Kidney (tissue), 14 donors: Measurements from ENCODE around the gene ABCB9. TPM values are rescaled to one million over a fixed set of nuclear protein-coding genes. Genes with fewer than 3 reads are reported as not detected.

Experiments used
- DNase-seq, 5 donors: peaks; one replicate each; pipeline ENCODE4 v3.0.0-alpha.2; 2013 to 2020
- FAIRE-seq: peaks from 2 replicates; lab custom pipeline; 2012; peaks lifted over from hg19 to GRCh38; lab: Jason Lieb, UNC
- H3K27ac ChIP-seq, 2 donors: one replicate each; pipeline ENCODE4 v1.7.0; 2013; ENCODE audit warnings: low read depth in 2 of 2, low read length in 2 of 2, inconsistent platforms in 1 of 2
- H3K27me3 ChIP-seq: one replicate; pipeline ENCODE4 v1.7.1; 2013; ENCODE audit warnings: low read length, inconsistent platforms; ENCODE audit not compliant: control insufficient read depth, insufficient read depth
- H3K36me3 ChIP-seq, 3 donors: one replicate each; pipeline versions ENCODE4 v1.7.0 to v1.7.1; 2013; ENCODE audit warnings: low read length in 3 of 3, control low read depth in 1 of 3, inconsistent platforms in 1 of 3; ENCODE audit not compliant: insufficient read depth in 3 of 3, control insufficient read depth in 2 of 3
- H3K4me1 ChIP-seq, 3 donors: one replicate each; pipeline versions ENCODE4 v1.7.0 to v1.7.1; 2013; ENCODE audit warnings: low read length in 3 of 3, inconsistent platforms in 1 of 3, low read depth in 1 of 3; ENCODE audit not compliant: control insufficient read depth in 2 of 3, insufficient read depth in 2 of 3
- H3K4me3 ChIP-seq, 3 donors: one replicate each; pipeline versions ENCODE4 v1.7.0 to v1.8.1; 2013; ENCODE audit warnings: low read length in 3 of 3, control low read depth in 1 of 3, inconsistent platforms in 1 of 3
- H3K9ac ChIP-seq, 3 donors: one replicate each; pipeline versions ENCODE4 v1.7.0 to v1.7.1; 2013; ENCODE audit warnings: low read length in 3 of 3, control low read depth in 1 of 3, inconsistent platforms in 1 of 3
- H3K9me3 ChIP-seq, 3 donors: one replicate each; pipeline versions ENCODE4 v1.7.0 to v1.7.1; 2013; ENCODE audit warnings: low read length in 3 of 3, control low read depth in 1 of 3, inconsistent platforms in 1 of 3; ENCODE audit not compliant: control insufficient read depth in 2 of 3, insufficient read depth in 1 of 3
- intact Hi-C: fragments of 100-400 bp; cut with DNase I; formaldehyde crosslinking; loops from one replicate; pipeline ENCODE4 v1.11.1; 2022
- polyA plus RNA-seq: library from polyadenylated mRNA; stranded (reverse); fragments of 350-450 nt; fragmentation: Illumina TruSeq; extraction: RNeasy Lipid Tissue Mini Kit (QIAGEN cat#74804); gene quantifications from one replicate; pipeline ENCODE4 v1.2.3, GENCODE V29; 2014; ENCODE audit warnings: low read depth, low replicate concordance; ENCODE audit not compliant: insufficient read depth
- total RNA-seq: library from RNA; stranded (reverse); fragmentation: NEBNext Ultra II Directional; extraction: Animal tissue kit (Norgen Biotek cat#: 25700); gene quantifications from one replicate; pipeline ENCODE4 v1.2.1, GENCODE V29; 2021
- TF ChIP-seq, protein P1 (sequence below): IDR thresholded peaks from 3 replicates; pipeline ENCODE4 v1.5.1; 2012; ENCODE audit warnings: mild to moderate bottlenecking, moderate library complexity, borderline replicate concordance; ENCODE audit not compliant: insufficient read depth; ENCODE audit errors: extremely low read depth
- donor health status: control.
- donor health status: control.
- donor health status: control.
- donor health status: control.
- donor health status: control.
- donor health status: DM: yes; HTN: yes; CAD: no.
- donor health status: Normal renal cell carcinoma (clear cell type).

ABCB9 gene
- total and polyA plus RNA-seq, 2 donors from 2014 or later: 4.6 to 7.6 TPM

DNA sequence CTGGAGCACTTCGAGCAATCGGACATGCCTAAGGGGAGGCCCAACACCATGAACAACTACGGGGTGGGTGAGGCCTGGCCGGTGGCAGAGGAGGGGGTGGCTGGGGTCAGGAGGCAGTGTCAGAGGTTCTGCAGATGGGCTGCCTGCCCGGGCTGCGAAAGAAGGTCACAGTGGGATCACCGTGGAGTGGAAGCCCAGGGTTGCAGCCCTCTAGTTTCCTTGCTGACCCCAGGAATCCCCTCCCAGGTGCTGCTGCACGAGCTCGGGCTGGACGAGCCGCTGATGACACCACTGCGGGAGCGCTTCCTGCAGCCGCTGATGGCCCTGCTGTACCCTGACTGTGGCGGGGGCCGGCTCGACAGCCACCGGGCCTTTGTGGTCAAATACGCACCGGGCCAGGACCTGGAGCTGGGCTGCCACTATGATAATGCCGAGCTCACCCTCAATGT lies 12.3 kb upstream of the ABCB9 start:
- peaks cover 0 to 7% (median 3%) of the 10 kb centered on the region in 3 donors for H3K36me3 ChIP-seq
- H3K4me3 ChIP-seq: no peak overlapping the region
- no peaks in the 10 kb centered on the region for H3K27me3 ChIP-seq
- H3K4me1 ChIP-seq: peaks cover 0 to 48% (median 24%) of the 10 kb centered on the region in 3 donors
- no peak overlapping the region for H3K9ac ChIP-seq
- intact Hi-C loops: no loop called here
- no peaks in the 10 kb centered on the region for H3K9me3 ChIP-seq
- DNase-seq (peak in 1 of 5 donors; percentile 72), FAIRE-seq (no peak)
- TF ChIP-seq, protein P1, sequence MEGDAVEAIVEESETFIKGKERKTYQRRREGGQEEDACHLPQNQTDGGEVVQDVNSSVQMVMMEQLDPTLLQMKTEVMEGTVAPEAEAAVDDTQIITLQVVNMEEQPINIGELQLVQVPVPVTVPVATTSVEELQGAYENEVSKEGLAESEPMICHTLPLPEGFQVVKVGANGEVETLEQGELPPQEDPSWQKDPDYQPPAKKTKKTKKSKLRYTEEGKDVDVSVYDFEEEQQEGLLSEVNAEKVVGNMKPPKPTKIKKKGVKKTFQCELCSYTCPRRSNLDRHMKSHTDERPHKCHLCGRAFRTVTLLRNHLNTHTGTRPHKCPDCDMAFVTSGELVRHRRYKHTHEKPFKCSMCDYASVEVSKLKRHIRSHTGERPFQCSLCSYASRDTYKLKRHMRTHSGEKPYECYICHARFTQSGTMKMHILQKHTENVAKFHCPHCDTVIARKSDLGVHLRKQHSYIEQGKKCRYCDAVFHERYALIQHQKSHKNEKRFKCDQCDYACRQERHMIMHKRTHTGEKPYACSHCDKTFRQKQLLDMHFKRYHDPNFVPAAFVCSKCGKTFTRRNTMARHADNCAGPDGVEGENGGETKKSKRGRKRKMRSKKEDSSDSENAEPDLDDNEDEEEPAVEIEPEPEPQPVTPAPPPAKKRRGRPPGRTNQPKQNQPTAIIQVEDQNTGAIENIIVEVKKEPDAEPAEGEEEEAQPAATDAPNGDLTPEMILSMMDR: no peak
- no peak overlapping the region for H3K27ac ChIP-seq

DNA sequence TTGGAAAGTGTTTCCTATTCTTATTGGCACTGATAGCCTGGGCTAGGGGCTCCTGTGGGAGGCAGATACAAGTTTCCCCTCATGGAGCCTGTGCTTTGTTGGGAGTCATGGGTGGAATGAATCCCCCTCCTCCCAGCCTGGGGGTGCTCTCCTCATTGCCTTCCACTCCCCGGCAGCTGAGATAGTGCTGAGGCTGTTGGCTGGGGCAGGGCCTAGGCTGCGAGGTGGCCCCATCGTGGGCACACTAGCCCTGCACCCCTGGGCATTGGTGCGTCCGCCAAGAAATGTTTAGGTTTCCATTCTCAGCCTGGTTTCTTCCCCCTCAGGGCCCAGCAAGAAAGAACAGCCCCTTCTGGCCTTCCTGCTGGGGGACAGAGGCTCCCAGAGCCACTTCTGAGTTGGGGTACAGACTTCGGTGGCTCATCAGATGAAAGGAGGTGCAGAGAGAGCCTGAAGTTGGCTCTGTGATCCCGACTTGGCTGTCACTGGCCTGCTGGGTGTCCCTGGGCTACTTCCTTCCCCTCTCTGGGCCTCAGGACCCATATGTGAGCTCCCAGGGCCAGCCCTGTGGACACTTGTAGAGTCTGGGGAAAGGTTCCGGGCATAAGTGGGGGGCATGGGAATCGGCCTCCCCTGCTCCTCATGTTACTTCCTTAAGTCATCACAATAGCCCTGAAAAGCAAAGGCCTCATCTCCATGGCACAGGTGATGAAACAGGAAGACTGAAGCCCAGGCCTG lies 11.6 kb upstream of the ABCB9 start:
- intact Hi-C loops: no loop called here
- H3K4me1 ChIP-seq: peaks cover 0 to 42% (median 24%) of the 10 kb centered on the region in 3 donors
- H3K9ac ChIP-seq: no peak overlapping the region

DNA sequence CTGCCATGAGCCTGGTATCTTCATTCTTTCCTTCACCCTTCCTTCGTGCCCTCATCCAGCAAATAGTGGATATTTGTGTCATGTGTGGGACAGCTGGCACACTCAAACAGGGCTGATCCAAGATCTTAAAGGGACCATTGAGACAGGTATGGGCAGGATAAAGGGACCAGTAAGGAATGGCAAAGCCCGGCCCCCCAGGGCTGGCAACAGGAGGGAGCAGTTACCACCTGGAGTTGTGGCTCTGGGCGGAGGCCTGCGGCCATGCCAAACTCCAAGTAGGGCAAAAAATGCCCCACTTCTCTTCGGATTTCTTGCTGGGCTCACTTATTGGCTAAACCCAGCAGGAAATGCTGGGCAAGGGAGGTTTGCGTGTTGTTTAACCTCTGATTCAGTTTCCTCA lies 10.9 kb upstream of the ABCB9 start:
- intact Hi-C loops: no loop called here
- TF ChIP-seq, protein P1: no peak
- no peak for FAIRE-seq
- H3K4me3 ChIP-seq: no peak overlapping the region
- H3K9me3 ChIP-seq: no peaks in the 10 kb centered on the region
- DNase-seq: no peak
- no peaks in the 10 kb centered on the region for H3K27me3 ChIP-seq
- H3K4me1 ChIP-seq: peaks cover 0 to 37% (median 22%) of the 10 kb centered on the region in 3 donors
- H3K36me3 ChIP-seq: peaks cover 0 to 3% (median 0%) of the 10 kb centered on the region in 3 donors
- H3K9ac ChIP-seq: no peak overlapping the region
- H3K27ac ChIP-seq: no peak overlapping the region

More for the DNA sequence above, 11.6 kb upstream of the ABCB9 start:
- no peaks in the 10 kb centered on the region for H3K9me3 ChIP-seq
- FAIRE-seq (no peak), DNase-seq (no peak)
- TF ChIP-seq, protein P1: no peak
- peaks cover 0 to 5% (median 0%) of the 10 kb centered on the region in 3 donors for H3K36me3 ChIP-seq
- no peaks in the 10 kb centered on the region for H3K27me3 ChIP-seq
- no peak overlapping the region for H3K4me3 ChIP-seq
- H3K27ac ChIP-seq: no peak overlapping the region
